ENCODE results near the gene SMYD3. TPM values are rescaled to one million over a fixed set of nuclear protein-coding genes. Genes with fewer than 3 reads are reported as not detected.

SMYD3 gene
- total and polyA plus RNA-seq, 4 donors: 10.5 to 40.1 (median 32.5) TPM

- 89 to 91% methylated on average over 2 of the region's 2 CpGs for WGBS, 2 donors
Observed at GRCh38 chr1:246198115-246198816, 308.8 kb downstream of the SMYD3 start.

GRCh38 chr1:246197076-246197475 lies 310.0 kb downstream of the SMYD3 start:
- peaks cover 0 to 4% (median 0%) of the 10 kb centered on the region in 5 donors for H3K4me1 ChIP-seq (ENCODE audit: control insufficient read depth in 5 of 5, insufficient read depth in 5 of 5, low read length in 5 of 5)
- 93 to 96% methylated on average over 9 of the region's 9 CpGs for WGBS, 2 donors
- H3K36me3 ChIP-seq (ENCODE audit: control insufficient read depth in 4 of 4, insufficient read depth in 4 of 4, low read length in 4 of 4): no peaks in the 10 kb centered on the region
- DNase-seq: no peak
- H3K4me3 ChIP-seq: no peak overlapping the region
- TF ChIP-seq, protein P1, sequence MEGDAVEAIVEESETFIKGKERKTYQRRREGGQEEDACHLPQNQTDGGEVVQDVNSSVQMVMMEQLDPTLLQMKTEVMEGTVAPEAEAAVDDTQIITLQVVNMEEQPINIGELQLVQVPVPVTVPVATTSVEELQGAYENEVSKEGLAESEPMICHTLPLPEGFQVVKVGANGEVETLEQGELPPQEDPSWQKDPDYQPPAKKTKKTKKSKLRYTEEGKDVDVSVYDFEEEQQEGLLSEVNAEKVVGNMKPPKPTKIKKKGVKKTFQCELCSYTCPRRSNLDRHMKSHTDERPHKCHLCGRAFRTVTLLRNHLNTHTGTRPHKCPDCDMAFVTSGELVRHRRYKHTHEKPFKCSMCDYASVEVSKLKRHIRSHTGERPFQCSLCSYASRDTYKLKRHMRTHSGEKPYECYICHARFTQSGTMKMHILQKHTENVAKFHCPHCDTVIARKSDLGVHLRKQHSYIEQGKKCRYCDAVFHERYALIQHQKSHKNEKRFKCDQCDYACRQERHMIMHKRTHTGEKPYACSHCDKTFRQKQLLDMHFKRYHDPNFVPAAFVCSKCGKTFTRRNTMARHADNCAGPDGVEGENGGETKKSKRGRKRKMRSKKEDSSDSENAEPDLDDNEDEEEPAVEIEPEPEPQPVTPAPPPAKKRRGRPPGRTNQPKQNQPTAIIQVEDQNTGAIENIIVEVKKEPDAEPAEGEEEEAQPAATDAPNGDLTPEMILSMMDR (IDR thresholded peaks at IDR 0.05; ENCODE audit: control extremely low read depth, extremely low read depth): no peak
- ATAC-seq (ENCODE audit: insufficient read depth, low FRiP score): no peak
- H3K9me3 ChIP-seq (ENCODE audit: control insufficient read depth in 4 of 4, insufficient read depth in 3 of 4, low read length in 3 of 4): no peaks in the 10 kb centered on the region
- H3K27ac ChIP-seq (ENCODE audit: low read depth in 1 of 2, low read length in 1 of 2): no peak overlapping the region
- H3K27me3 ChIP-seq (ENCODE audit: control insufficient read depth in 3 of 3, insufficient read depth in 3 of 3, low read length in 2 of 3): no peaks in the 10 kb centered on the region
- H3K9ac ChIP-seq (ENCODE audit: insufficient read depth in 1 of 2, low read length in 2 of 2): no peak overlapping the region

More at GRCh38 chr1:246198115-246198816, 308.8 kb downstream of the SMYD3 start:
- TF ChIP-seq, protein P1 (IDR thresholded peaks at IDR 0.05; ENCODE audit: control extremely low read depth, extremely low read depth): no peak
- H3K27ac ChIP-seq (ENCODE audit: low read depth in 1 of 2, low read length in 1 of 2): no peak overlapping the region
- no peak overlapping the region for H3K9ac ChIP-seq (ENCODE audit: insufficient read depth in 1 of 2, low read length in 2 of 2)
- no peak for ATAC-seq (ENCODE audit: insufficient read depth, low FRiP score)
- no peaks in the 10 kb centered on the region for H3K36me3 ChIP-seq (ENCODE audit: control insufficient read depth in 4 of 4, insufficient read depth in 4 of 4, low read length in 4 of 4)
- H3K4me1 ChIP-seq (ENCODE audit: control insufficient read depth in 5 of 5, insufficient read depth in 5 of 5, low read length in 5 of 5): peaks cover 0 to 4% (median 0%) of the 10 kb centered on the region in 5 donors
- no peaks in the 10 kb centered on the region for H3K9me3 ChIP-seq (ENCODE audit: control insufficient read depth in 4 of 4, insufficient read depth in 3 of 4, low read length in 3 of 4)
- no peak for DNase-seq
- no peak overlapping the region for H3K4me3 ChIP-seq
- no peaks in the 10 kb centered on the region for H3K27me3 ChIP-seq (ENCODE audit: control insufficient read depth in 3 of 3, insufficient read depth in 3 of 3, low read length in 2 of 3)

DNA sequence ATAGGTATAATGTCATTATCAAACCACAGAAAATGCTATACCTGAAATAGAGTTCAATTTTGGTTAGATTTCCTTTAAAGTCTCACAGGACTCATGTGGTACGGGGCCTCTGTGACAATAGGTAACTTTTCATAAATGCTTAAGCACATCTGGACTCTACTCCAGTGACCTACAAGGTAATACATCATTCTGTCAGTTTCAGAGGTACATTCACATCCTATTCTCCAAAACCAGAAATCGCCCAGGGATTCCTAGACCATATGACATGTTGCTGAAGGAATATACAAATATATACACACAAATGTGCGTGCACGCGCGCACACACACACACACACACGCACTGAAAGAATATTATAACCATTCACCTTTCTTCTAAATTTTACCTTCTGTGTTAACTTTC lies 311.8 kb downstream of the SMYD3 start:
- no peak overlapping the region for H3K9ac ChIP-seq (ENCODE audit: insufficient read depth in 1 of 2, low read length in 2 of 2)
- H3K27me3 ChIP-seq (ENCODE audit: control insufficient read depth in 3 of 3, insufficient read depth in 3 of 3, low read length in 2 of 3): no peaks in the 10 kb centered on the region
- H3K4me3 ChIP-seq: no peak overlapping the region
- ATAC-seq (ENCODE audit: insufficient read depth, low FRiP score) (no peak), DNase-seq (no peak)
- H3K36me3 ChIP-seq (ENCODE audit: control insufficient read depth in 4 of 4, insufficient read depth in 4 of 4, low read length in 4 of 4): no peaks in the 10 kb centered on the region
- H3K4me1 ChIP-seq (ENCODE audit: control insufficient read depth in 5 of 5, insufficient read depth in 5 of 5, low read length in 5 of 5): peaks cover 0 to 4% (median 0%) of the 10 kb centered on the region in 5 donors
- 96 to 98% methylated on average over 7 of the region's 7 CpGs for whole genome bisulfite sequencing, 2 donors
- no peaks in the 10 kb centered on the region for H3K9me3 ChIP-seq (ENCODE audit: control insufficient read depth in 4 of 4, insufficient read depth in 3 of 4, low read length in 3 of 4)
- no peak overlapping the region for H3K27ac ChIP-seq (ENCODE audit: low read depth in 1 of 2, low read length in 1 of 2)
- TF ChIP-seq, protein P1 (IDR thresholded peaks at IDR 0.05; ENCODE audit: control extremely low read depth, extremely low read depth): no peak
